ENCODE results near the gene PODN.
A peak's percentile ranks its signal among the peaks of the same experiment; 100 is the strongest.

Gene PODN

DNA sequence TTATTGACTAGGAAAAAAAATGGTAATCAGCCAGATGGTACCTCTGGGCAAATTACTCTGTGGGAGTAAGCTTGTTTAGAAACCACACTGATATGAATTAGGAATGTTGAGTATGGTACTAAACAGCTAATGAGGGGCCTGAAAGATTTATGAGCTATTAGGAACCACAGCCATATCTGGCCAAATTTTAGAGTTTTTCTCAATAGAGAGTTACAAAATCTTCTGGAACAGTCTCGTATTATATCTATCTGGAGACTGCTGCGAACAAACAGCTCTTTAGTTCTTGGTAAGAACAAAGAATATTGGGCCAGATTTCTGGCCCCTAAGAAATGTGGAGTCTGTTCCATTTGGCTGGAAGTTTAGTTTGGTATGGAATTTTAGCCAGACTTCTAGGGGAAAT is 4.9 kb upstream of the PODN start:
- DNase-seq: no peak

DNA sequence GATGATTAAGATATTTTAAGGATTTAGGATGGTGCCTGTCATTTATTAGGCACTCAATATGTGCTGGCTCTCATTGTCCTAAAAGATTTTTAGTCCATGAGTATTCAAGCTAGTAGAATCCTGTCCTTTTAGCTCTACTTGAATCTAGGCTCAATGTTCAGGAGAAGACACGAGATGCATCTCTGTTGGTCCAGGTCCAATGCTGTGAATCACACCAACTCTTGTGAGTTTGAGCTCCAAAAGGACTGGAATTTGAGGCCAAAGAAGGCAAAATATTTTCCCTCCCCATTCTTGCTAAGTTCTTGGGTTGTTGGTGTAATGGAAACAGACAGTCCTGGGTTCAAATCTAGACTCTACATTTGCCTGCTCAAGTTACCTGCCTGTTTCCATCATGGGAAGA is 1.4 kb upstream of the PODN start:
- peak; percentile 20 for DNase-seq

DNA sequence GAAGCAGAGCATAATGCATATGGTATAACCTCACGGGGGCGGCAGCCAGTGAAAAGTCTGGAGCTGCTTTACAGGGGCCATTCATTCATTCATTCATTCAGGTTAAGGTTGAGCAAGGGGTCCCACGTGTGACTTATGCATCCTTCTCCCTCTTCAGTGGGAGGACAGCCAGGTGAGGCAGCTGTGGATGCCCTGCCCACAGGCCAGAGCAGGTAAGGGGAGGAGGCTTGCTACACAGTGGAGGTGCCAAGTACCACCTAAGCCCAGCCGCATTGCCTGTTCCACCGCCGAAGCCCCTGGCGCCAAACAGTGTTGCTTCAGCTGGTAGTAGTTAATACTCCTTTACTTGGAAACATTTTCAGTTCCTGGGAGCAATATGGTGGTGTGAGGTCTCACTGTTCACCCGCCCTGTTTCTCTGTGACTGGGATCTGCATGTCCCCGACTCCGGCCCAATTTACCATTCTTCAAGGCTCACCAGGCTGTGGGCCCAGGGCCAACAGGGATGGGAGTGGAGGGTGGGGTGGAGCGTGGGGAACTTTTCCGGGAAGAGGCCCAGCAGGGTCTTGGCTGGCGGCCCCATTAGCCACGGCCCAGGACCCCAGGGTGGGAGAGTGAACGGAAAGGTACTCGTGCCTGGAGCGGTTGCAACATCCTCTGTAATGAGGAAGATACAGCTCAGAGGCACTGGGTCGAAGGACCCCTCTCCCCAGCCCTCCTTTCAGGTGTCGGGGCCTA is 722 bp upstream of the PODN start:
- no peak for DNase-seq

- DNase-seq: no peak
Observed at GRCh38 chr1:53062708-53063591, 937 bp downstream of the PODN start.

- no peak for DNase-seq
Observed at GRCh38 chr1:53063744-53064515, 1.9 kb downstream of the PODN start.

GRCh38 chr1:53065391-53065790 is 3.4 kb downstream of the PODN start:
- no peak for DNase-seq

- DNase-seq: no peak
Observed at GRCh38 chr1:53066488-53066887, 4.5 kb downstream of the PODN start.

DNA sequence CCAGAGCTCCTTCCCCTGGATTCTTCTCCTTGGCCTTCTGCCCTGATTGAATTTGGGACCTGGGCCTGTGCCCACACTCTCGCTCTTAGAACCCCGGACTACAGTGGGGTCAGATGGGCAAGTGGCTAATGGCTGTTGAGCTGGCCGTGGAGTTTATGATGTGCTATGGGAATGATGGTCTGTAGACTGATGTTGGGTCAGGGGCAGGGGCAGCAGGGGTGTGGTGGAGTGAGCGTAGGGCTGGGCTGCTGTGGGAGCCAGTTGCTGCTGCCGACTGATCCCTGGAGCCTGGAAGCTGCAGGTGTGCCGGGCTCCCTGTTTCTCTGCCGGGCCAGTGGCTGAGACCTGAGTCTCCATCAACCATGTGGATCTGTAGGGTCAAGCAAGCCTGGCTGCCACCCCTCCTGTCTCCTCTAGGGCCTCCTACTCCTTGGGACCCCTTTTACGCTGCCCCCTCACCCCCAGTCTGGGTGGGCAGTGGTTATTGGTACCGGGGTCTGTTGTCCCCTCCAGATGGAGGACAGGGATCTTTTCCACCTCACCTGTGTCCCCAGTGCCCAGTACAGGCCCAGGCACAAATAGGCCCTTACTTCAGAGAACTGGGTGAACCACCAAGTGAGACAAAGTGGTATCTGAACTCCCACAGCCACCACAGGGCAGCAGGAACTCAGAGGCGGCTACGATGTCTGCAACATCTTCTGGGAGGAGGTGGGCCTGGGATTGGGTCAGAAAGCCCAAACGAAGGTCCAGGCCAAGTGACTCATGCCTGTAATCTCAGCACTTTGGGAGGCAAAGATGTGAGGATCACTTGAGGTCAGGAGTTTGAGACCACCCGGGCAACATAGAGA is 5.1 kb downstream of the PODN start:
- DNase-seq: no peak

GRCh38 chr1:53067886-53068285 is 5.9 kb downstream of the PODN start:
- DNase-seq: no peak

DNA sequence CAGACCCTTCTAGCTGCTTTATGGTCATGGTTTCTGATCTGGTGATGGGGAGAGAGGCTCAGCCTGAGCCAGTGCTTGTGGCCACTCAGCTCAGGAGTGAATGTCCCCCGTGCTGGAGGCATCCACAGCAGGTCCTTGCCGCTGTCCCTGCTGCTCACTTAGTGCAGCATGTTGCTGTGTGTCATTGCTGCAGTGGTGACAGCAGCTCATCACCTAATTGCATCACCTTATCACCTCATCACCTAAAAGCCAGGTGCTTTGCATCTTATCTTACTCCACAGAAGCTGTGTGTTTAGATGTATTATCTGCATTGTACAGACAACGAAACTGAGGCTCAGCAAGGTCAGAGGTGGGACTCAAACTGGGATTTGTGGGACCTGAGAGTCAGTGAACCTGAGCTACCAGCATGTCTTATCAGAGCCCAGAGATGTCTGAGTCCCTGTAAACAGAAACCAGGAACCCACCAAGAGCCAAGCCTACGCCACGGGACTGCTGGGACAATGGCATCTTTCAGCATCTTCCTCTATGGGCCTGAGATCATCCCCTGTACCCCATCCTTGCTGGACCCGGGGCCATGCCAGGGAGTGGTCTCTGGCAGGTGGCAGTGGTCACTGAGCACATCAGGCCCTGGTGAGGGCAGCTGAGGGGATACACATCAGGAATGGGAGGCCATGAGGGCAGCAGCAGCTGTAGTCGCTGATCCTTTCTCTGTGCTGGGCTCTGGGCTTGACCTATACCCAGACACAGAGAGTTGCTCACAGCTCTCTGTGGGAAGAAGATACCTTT is 6.5 kb downstream of the PODN start:
- DNase-seq: no peak

GRCh38 chr1:53069265-53069662 is 7.3 kb downstream of the PODN start:
- no peak for DNase-seq

DNA sequence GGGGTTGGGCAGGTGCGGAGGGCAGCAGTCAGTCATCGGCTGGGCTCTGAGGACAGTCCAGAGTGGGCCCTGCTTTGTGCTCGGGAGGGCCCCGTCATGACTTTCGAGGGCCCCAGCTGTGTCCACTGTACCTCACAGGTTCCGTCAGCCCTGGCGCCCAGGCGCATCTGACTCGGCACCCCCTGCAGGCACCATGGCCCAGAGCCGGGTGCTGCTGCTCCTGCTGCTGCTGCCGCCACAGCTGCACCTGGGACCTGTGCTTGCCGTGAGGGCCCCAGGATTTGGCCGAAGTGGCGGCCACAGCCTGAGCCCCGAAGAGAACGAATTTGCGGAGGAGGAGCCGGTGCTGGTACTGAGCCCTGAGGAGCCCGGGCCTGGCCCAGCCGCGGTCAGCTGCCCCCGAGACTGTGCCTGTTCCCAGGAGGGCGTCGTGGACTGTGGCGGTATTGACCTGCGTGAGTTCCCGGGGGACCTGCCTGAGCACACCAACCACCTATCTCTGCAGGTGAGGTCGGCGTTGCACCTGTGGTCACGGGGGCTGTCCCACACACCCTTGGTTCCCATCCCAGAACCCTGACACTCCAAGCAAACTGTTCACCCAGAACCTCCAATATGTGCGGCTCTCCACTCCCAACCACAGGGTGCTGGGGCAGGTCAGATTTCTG is 7.8 kb downstream of the PODN start:
- no peak for DNase-seq

- DNase-seq: no peak
Observed at GRCh38 chr1:53070621-53071020, 8.6 kb downstream of the PODN start.

DNA sequence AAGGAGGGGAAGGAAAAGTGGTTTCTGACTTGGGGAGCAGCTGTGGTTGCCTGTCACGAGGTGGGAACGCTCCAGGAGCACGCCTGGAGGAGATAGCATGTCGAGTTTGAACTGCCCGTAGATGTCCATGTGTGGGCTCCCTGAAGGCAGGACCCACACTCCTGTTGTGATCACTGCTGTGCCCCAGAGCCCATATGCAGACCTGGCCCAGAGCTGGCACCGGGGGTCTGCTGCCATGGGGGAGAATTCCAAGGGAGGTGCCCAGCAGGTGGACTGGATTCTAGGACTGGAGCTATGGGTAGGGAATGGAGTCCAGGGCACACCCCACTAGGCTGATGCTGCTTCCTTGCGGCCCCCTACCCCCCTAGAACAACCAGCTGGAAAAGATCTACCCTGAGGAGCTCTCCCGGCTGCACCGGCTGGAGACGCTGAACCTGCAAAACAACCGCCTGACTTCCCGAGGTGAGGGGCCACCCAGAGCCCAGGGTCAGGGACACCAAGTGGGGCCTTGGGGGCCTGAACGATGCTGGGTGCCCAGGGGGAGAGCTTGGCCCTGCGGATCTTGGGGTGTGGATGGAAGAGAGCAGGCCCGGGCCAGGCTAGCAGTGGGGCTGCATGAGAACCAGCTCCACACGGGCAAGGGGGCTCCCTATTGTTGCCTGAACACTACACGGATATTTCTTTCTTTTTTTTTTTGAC is 9.3 kb downstream of the PODN start:
- no peak for DNase-seq

DNA sequence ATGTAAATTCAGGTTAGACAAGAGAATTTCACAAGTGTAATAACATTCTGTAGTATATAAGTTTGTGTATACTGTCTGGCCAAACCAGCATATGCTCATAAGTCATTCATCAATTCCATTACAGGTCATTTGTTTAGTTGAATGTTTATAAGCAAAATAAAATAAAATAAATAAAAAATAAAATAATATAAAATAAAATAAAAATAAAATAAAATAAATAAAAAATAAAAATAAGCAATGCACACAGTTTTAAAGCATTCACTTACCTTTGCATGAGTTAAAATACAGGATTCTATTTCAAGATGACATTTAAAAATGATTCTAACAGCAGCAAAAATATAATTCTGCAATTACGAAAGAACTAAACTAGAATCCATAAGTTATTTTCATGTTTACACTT is 9.9 kb downstream of the PODN start:
- DNase-seq: no peak

DNA sequence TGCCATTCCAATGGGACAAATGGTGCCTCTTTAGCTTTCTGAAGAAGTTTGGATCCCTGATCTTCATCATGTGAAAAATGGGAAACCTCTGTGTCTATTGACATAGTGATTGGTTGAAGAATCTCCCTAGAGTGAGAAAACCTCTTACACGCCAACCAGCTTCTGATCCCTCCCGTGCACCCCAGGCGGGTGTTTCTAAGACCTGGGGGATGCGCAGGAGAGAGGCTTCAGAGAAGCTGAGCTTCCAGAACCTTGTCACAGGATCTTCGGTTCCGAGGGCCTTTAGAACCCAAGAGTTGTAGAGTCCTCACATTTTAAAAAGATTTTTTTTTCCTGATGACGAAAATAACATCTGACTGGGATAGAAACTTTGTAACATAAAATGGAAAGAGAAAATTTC is 11.3 kb downstream of the PODN start:
- no peak for DNase-seq

GRCh38 chr1:53073868-53074311 is 11.9 kb downstream of the PODN start:
- no peak for DNase-seq

GRCh38 chr1:53074313-53075154 is 12.5 kb downstream of the PODN start:
- no peak for DNase-seq

DNA sequence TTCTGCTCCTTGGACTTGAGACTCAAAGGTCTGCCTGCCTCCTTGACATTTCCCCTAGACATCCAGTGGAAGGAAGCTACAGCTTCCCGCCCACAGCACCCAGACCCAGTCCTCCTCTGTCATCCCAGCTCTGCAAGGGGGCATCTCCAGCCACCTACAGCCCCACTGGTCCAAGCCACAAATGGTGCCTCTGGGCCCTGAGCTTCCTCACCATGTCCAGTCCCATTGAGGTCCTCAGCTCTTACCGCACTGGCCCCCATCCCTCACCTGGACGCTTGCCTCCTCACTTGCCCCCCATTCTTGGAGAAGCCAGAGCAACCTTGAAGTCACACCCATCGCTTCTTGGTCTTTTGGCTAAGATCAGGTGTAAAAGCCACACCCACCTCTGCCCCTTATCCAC is 13.2 kb downstream of the PODN start:
- DNase-seq: no peak
